Activated CD8-positive, alpha-beta T cell treated with anti-CD3 and anti-CD28 coated beads for 36 hours (primary cell): Measurements from ENCODE around the gene ACACB. TPM values are rescaled to one million over a fixed set of nuclear protein-coding genes. Genes with fewer than 3 reads are reported as not detected.

Experiments used
- ATAC-seq: fragments of 200-7000 bp; cut with Tn5 transposase; one replicate; pipeline ENCODE4 v1.10.0; 2021; ENCODE audit warnings: mild to moderate bottlenecking, moderate library complexity
- CTCF ChIA-PET: fragments of 350-600 bp; sonication (Branson Sonifier 250); formaldehyde crosslinking; loops from one replicate; lab custom pipeline; 2021; ENCODE audit warnings: antibody characterized with exemption; lab: Charles Lee
- POLR2A ChIA-PET: fragments of 350-600 bp; sonication (Branson Sonifier 250); formaldehyde crosslinking; loops from one replicate; lab custom pipeline; 2021; ENCODE audit warnings: antibody characterized with exemption; lab: Charles Lee
- DNase-seq: peaks from one replicate; pipeline ENCODE4 v3.0.0-alpha.2; 2020
- H3K27ac Mint-ChIP-seq: one replicate; pipeline ENCODE4 v1.8.0; 2021; ENCODE audit warnings: mild to moderate bottlenecking, mixed read lengths
- H3K27me3 Mint-ChIP-seq: one replicate; pipeline ENCODE4 v1.8.0; 2021; ENCODE audit warnings: mixed read lengths
- H3K36me3 Mint-ChIP-seq: one replicate; pipeline ENCODE4 v1.8.0; 2021; ENCODE audit warnings: low read depth, mixed read lengths
- H3K4me1 Mint-ChIP-seq: one replicate; pipeline ENCODE4 v1.8.0; 2021; ENCODE audit warnings: low read depth, mixed read lengths
- H3K4me3 Mint-ChIP-seq: one replicate; pipeline ENCODE4 v1.8.0; 2021; ENCODE audit warnings: mild to moderate bottlenecking, moderate library complexity, mixed read lengths
- H3K9me3 Mint-ChIP-seq: one replicate; pipeline ENCODE4 v1.8.0; 2021; ENCODE audit warnings: mixed read lengths
- CTCF ChIP-seq: fragments of 200-600 bp; IDR thresholded peaks from one replicate; pipeline ENCODE4 v1.8.0; 2022; ENCODE audit warnings: antibody characterized with exemption, mild to moderate bottlenecking
- intact Hi-C: fragments of 100-400 bp; cut with micrococcal nuclease; formaldehyde crosslinking; loops from one replicate; pipeline ENCODE4 v1.10.0; 2022
- total RNA-seq, 2 experiments: library from RNA; stranded (reverse); gene quantifications; one replicate each; pipeline ENCODE4 v1.2.3, GENCODE V29; 2021

ACACB gene
- total RNA-seq, 2 experiments from 2014 or later, result 8.7 to 11.2 TPM

- ChIA-PET CTCF (interaction anchor here (0.8 to 3.2 kb wide), 14 partner anchors 7 to 281 kb away, joined by 3 to 30 read pairs (median 4); no protein-coding TSS in a partner anchor), POLR2A (no interaction called here)
- intact Hi-C loops, result no loop called here
- TF ChIP-seq CTCF, result no peak
- no peak for ATAC-seq
- DNase-seq, result no peak
- no peaks in the 10 kb centered on the region for H3K9me3 Mint-ChIP-seq
- peaks cover 14% of the 10 kb centered on the region for H3K36me3 Mint-ChIP-seq
- peaks cover 23% of the 10 kb centered on the region for H3K4me1 Mint-ChIP-seq
- H3K27ac Mint-ChIP-seq, result no peak overlapping the region
- no peak overlapping the region for H3K4me3 Mint-ChIP-seq
- no peaks in the 10 kb centered on the region for H3K27me3 Mint-ChIP-seq
Measured at GRCh38 chr12:109112720-109113465, 3.5 kb upstream of the ACACB start.

- DNase-seq (no peak), ATAC-seq (no peak)
- ChIA-PET CTCF (interaction anchor here (1.3 to 2.6 kb wide), 3 partner anchors 20 to 280 kb away, joined by 3 to 9 read pairs (median 3); no protein-coding TSS in a partner anchor), POLR2A (no interaction called here)
- no peaks in the 10 kb centered on the region for H3K27me3 Mint-ChIP-seq
- no peak overlapping the region for H3K27ac Mint-ChIP-seq
- H3K9me3 Mint-ChIP-seq, result no peaks in the 10 kb centered on the region
- no peak for TF ChIP-seq CTCF
- peaks cover 23% of the 10 kb centered on the region for H3K4me1 Mint-ChIP-seq
- no peak overlapping the region for H3K4me3 Mint-ChIP-seq
- intact Hi-C loops, result no loop called here
- H3K36me3 Mint-ChIP-seq, result peaks cover 8% of the 10 kb centered on the region
Measured at GRCh38 chr12:109113661-109114321, 2.6 kb upstream of the ACACB start.

DNA sequence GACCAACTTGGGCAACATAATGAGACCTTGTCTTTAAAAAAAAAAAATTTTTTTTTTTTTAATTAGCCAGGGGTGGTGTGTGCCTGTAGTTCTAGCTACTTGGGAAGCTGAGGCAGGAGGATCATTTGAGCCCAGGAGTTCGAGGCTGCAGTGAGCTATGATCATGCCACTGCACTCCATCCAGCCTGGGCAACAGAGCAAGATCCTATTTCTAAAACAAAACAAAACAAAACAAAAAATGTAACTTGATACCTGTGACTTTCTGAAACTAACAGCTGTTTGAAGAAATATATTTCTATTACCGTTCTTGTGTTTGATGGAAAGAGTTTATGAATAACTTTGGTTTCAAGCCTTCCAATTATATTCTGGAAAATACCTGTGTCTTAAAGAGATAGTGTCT, 1.7 kb upstream of the ACACB start:
- POLR2A ChIA-PET, result interaction anchor here (1.5 kb wide), 1 partner anchor 12 kb away, joined by 3 read pairs; no protein-coding TSS in a partner anchor
- intact Hi-C loops, result loop anchor here (5.0 kb wide), 1 partner anchor 273 kb away; no protein-coding TSS in a partner anchor

DNA sequence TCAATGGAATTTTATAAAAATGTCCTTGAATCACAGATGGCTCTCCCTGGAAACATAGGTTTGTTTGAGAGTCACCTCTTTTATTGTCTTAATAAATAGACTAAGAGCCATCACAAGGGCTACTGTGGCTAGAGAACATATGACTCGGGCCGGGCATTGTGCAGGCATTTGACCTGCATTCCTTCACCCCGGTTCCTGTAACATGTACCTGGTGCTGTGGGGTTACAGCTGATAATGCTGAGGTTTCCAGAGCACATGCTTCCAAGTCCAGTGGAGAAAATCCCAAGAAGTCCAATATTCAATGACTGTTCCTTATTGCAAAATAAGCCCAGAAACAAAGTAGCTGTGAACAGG, 1.0 kb upstream of the ACACB start:
- DNase-seq, result no peak
- no peak for TF ChIP-seq CTCF
- H3K9me3 Mint-ChIP-seq, result no peaks in the 10 kb centered on the region
- no peak overlapping the region for H3K4me3 Mint-ChIP-seq
- CTCF ChIA-PET, result interaction anchor here (0.9 to 2.6 kb wide), 5 partner anchors 13 to 278 kb away, joined by 3 to 9 read pairs (median 5); partner anchors contain the start of gene ALKBH2
- intact Hi-C loops, result loop anchor here (5.0 kb wide), 1 partner anchor 272 kb away; no protein-coding TSS in a partner anchor
- peaks cover 2% of the 10 kb centered on the region for H3K36me3 Mint-ChIP-seq
- ATAC-seq, result no peak
- no peaks in the 10 kb centered on the region for H3K27me3 Mint-ChIP-seq
- no peak overlapping the region for H3K27ac Mint-ChIP-seq
- H3K4me1 Mint-ChIP-seq, result peaks cover 20% of the 10 kb centered on the region
- POLR2A ChIA-PET, result interaction anchor here (0.7 to 1.5 kb wide), 2 partner anchors 12 to 15 kb away, joined by 3 read pairs; no protein-coding TSS in a partner anchor

More for the DNA sequence above, 1.7 kb upstream of the ACACB start:
- TF ChIP-seq CTCF, result no peak
- Mint-ChIP-seq H3K9me3 (no peaks in the 10 kb centered on the region), H3K27ac (no peak overlapping the region), H3K4me3 (no peak overlapping the region), H3K27me3 (no peaks in the 10 kb centered on the region), H3K36me3 (peaks cover 5% of the 10 kb centered on the region), H3K4me1 (peaks cover 23% of the 10 kb centered on the region)
- ATAC-seq (no peak), DNase-seq (no peak)
- CTCF ChIA-PET, result interaction anchor here (1.2 to 2.6 kb wide), 3 partner anchors 19 to 279 kb away, joined by 5 to 9 read pairs (median 5); no protein-coding TSS in a partner anchor
